Kidney epithelial cell (primary cell): ENCODE measurements around the gene LRCOL1. TPM values are rescaled to one million over a fixed set of nuclear protein-coding genes. Genes with fewer than 3 reads are reported as not detected.
A peak's percentile ranks its signal among the peaks of the same experiment; 100 is the strongest.

ENCODE experiments used
- DNase-seq: peaks from one replicate; pipeline ENCODE4 v3.0.0-alpha.2; 2010; ENCODE audit warnings: low read depth
- H3K27me3 ChIP-seq: 2 replicates; pipeline ENCODE4 v1.6.0; 2011; ENCODE audit warnings: low read length; ENCODE audit not compliant: control insufficient read depth, insufficient read depth
- H3K36me3 ChIP-seq: 2 replicates; pipeline ENCODE4 v1.5.1; 2011; ENCODE audit warnings: low read length; ENCODE audit not compliant: control insufficient read depth, insufficient read depth
- H3K4me3 ChIP-seq: 2 replicates; pipeline ENCODE4 v1.5.1; 2011; ENCODE audit warnings: low read depth, mild to moderate bottlenecking, control low read depth, low read length
- CTCF ChIP-seq: IDR thresholded peaks from 2 replicates; pipeline ENCODE4 v1.5.1; 2011; ENCODE audit warnings: mild to moderate bottlenecking, moderate library complexity, low read length, control low read depth, inconsistent platforms; ENCODE audit not compliant: insufficient read depth, poor library complexity, severe bottlenecking
- total RNA-seq: library from RNA; depleted of rRNA; stranded (reverse); fragments of >200 nt; gene quantifications from 2 replicates; pipeline ENCODE4 v1.2.3, GENCODE V29; 2015

LRCOL1 gene
- total RNA-seq, 1 donor from 2014 or later = not detected

- DNase-seq = no peak
- Histone ChIP-seq H3K4me3 (no peak overlapping the region), H3K36me3 (no peaks in the 10 kb centered on the region), H3K27me3 (no peaks in the 10 kb centered on the region)
- peak; percentile 54 for TF ChIP-seq CTCF
Measured at GRCh38 chr12:132561427-132562156, 48.8 kb downstream of the LRCOL1 start.

- H3K27me3 ChIP-seq = no peaks in the 10 kb centered on the region
- peak; percentile 93 for TF ChIP-seq CTCF
- DNase-seq = peak; percentile 29
- no peaks in the 10 kb centered on the region for H3K36me3 ChIP-seq
- peak overlapping the region; percentile 77 for H3K4me3 ChIP-seq
Measured at GRCh38 chr12:132560614-132561426, 49.6 kb downstream of the LRCOL1 start.

- Histone ChIP-seq H3K36me3 (no peaks in the 10 kb centered on the region), H3K27me3 (no peaks in the 10 kb centered on the region), H3K4me3 (peak overlapping the region; percentile 77)
- no peak for TF ChIP-seq CTCF
- no peak for DNase-seq
Measured at GRCh38 chr12:132560364-132560613, 50.1 kb downstream of the LRCOL1 start.

- Histone ChIP-seq H3K4me3 (peak overlapping the region; percentile 77), H3K36me3 (no peaks in the 10 kb centered on the region), H3K27me3 (no peaks in the 10 kb centered on the region)
- no peak for DNase-seq
- TF ChIP-seq CTCF = no peak
Measured at GRCh38 chr12:132559652-132560363, 50.6 kb downstream of the LRCOL1 start.

- H3K27me3 ChIP-seq = no peaks in the 10 kb centered on the region
- TF ChIP-seq CTCF = no peak
- no peaks in the 10 kb centered on the region for H3K36me3 ChIP-seq
- DNase-seq = peak; percentile 49
- H3K4me3 ChIP-seq = peak overlapping the region; percentile 77
Measured at GRCh38 chr12:132558861-132559623, 51.3 kb downstream of the LRCOL1 start.
